Bronchial epithelial cell (primary cell): ENCODE data around the gene C17orf113. TPM values are rescaled to one million over a fixed set of nuclear protein-coding genes. Genes with fewer than 3 reads are reported as not detected.

Experiments
- DNase-seq: peaks from one replicate; pipeline ENCODE4 v3.0.0-alpha.2; 2010; ENCODE audit warnings: low read depth
- FAIRE-seq: peaks from 2 replicates; lab custom pipeline; 2011; peaks lifted over from hg19 to GRCh38; lab: Jason Lieb, UNC
- H3K27me3 ChIP-seq: 2 replicates; pipeline ENCODE4 v1.5.1; 2011; ENCODE audit warnings: low read length; ENCODE audit not compliant: control insufficient read depth, insufficient read depth
- H3K36me3 ChIP-seq: 2 replicates; pipeline ENCODE4 v1.5.1; 2011; ENCODE audit warnings: low read length; ENCODE audit not compliant: control insufficient read depth, insufficient read depth
- H3K4me3 ChIP-seq: 2 replicates; pipeline ENCODE4 v1.5.1; 2011; ENCODE audit warnings: mild to moderate bottlenecking, low read depth, low read length, control low read depth
- CTCF ChIP-seq: IDR thresholded peaks from 2 replicates; pipeline ENCODE4 v1.5.1; 2011; ENCODE audit warnings: mild to moderate bottlenecking, moderate library complexity, low read length, control low read depth, inconsistent platforms; ENCODE audit not compliant: insufficient read depth, severe bottlenecking
- total RNA-seq: library from RNA; depleted of rRNA; stranded (reverse); fragments of >200 nt; gene quantifications from 2 replicates; pipeline ENCODE4 v1.2.1, GENCODE V29; 2014

Gene C17orf113
- total RNA-seq = 0.26 and 0.64 TPM in 2 replicates

DNA sequence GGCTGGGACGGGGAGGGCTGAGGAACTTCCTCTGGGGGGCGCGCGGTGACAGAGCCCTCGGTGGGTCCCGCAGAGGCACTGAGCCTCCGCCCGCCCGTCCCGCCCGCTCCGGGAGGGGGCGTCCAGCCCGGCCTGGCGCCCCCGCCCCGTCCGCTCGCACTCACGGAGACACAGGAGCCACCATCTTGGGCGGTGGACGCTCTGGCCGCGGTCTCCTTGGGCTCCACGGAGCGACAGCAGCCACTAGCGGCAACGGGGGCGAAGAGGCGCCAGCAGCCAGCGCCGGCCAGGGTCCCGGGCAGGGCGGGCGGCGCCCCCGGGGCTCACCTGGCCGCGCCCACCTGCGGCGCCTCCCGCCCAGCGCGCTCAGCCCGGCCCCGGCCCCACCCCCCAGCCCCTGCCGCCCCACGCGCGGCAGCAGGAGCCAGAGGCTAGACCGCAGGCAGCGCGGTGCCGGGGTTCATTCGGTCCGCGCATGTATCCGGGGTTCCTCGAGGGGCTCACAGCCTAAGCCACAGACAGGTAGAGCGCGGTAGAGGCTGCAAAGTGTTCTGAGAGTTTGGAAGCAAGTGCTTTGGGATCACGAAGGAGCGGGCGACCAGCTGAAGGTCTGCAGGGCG lies at the start of gene C17orf113:
Gene C17orf113, minus strand, starts transcription at position 209 of the 620 bp plus-strand sequence. CDS start 7,225 bp downstream, outside the sequence.
- FAIRE-seq (no peak), DNase-seq (no peak)
- peak within 1 kb of the TSS; percentile 56 for H3K4me3 ChIP-seq
- H3K27me3 ChIP-seq = peaks cover 2% of the 10 kb centered on the region
- peak; percentile 41 for TF ChIP-seq CTCF
- no peaks in the 10 kb centered on the region for H3K36me3 ChIP-seq

DNA sequence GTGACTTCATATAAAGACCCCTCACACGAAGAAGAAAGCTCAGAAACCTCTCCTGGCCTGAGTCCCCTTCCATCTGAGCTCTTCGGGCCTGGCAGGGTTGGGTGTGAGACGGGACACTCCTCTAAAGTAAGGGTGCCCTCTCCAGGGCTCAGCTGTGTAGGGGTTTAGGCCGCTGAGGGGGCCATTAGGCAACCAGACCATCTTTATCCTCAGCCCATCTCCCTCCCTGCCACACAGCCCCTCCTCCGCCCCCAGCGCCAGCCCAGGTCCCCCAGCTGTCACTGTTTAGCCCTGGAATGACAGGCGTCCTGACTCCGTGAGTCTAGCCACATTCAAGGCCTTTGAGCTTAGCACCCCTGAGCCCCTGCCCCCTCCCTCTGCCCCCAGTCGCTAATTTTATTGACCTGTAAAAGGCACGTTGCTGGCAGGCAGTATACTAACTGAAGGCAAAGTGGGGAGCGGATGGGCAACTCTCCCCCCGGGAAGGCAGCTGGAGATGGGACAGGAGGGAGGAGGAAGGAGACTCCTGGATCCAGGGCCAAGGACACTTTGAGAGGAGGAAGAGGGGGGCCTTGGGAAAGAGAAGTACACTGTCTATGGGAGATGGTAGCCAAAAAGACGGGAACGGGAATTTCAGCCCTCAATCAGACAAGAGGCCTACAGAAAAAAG lies 48.5 kb upstream of the C17orf113 start:
- DNase-seq (no peak), FAIRE-seq (no peak)
- H3K4me3 ChIP-seq = no peak overlapping the region

DNA sequence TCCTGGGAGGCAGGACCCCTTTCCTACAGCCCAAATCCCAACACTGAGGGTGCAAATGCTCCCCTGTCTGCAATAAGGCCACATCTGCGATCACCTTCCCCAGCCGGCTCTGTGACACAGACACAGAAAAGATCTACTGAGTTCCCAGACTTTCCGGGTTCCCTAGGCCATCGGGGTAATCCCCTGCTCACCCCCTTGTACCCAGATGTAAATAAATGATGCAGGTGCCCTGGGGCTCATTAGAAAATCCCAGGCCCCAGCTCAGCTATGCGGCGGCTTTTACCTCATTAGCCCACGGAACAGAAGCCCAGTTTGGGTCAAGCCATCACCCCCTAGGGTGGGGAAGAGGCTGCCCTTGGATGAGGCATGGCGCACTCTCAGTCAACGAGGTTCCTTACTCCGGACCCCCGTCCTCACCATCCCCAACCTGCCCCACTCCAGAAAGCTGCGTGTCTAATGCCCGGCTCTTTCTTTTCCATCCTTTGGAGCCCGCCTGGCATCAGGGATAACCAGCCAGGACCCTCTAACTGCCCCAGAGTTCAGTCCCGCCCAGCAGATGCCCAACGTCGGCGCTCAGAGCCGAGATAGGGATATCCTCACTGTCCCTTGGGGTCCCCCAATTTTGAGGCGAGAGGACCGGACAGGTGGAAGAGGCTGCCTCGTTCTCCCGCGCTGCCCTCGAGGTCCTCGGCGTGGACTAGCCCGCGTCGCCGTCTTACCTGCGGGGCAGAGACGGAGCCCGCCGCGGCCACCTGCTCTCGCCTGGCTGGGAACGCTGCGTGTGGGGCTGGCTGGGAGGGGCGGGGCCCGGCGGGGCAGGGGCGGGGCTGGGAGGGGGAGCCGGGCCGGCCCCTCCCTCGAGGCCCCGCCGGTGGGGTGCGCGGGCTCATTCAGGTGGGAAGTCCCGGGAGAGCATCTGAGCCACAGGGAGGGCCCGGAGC lies 47.6 kb upstream of the C17orf113 start, which contains the start of gene ZNF385C:
Gene ZNF385C, minus strand, starts transcription at position 783 of the 941 bp plus-strand sequence. CDS start 35,417 bp downstream, outside the sequence.
- no peak for TF ChIP-seq CTCF
- H3K4me3 ChIP-seq = no peak within 1 kb of the TSS
- peaks cover 13% of the 10 kb centered on the region for H3K27me3 ChIP-seq
- no peak for FAIRE-seq
- no peak for DNase-seq
- H3K36me3 ChIP-seq = no peaks in the 10 kb centered on the region

More for the DNA sequence above, 48.5 kb upstream of the C17orf113 start:
- Histone ChIP-seq H3K36me3 (no peaks in the 10 kb centered on the region), H3K27me3 (peaks cover 13% of the 10 kb centered on the region)
- TF ChIP-seq CTCF = no peak

DNA sequence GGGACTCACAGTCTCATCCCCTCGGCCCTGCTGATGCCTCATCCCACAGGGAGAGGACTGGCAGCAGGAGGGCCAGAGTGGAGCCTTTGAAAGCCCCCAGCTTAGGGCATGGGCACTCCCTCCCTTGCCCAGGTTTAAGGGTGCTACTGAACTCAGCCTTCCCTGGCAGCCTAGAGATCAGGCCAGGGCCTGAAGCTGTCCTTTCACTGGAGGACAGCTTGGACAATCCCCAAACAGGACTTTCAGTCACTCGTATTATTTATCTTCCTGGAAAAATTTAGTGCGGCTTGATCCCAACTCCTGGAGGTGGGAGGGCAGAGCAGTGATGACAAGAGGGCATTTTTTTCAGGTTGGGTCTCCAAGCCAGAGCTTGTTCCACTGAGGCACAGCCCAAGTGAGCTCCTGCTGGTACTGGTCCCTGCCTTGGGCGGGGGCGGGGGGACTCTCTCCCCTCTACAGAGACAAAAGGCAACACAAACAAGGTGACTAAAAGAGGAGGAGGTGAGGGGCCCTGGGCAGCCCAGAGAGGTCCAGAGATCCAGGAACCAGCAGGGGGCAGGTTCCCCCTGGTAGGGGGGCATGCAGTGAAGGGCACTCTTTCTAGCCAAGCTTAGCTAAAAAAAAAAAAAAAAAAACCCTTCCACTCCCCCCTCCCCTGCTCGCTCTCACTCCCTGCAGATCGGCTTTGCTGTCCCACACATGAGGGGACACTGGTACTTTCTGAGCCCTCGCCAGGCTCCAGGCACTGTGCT lies 46.1 kb upstream of the C17orf113 start:
- Histone ChIP-seq H3K4me3 (no peak overlapping the region), H3K36me3 (no peaks in the 10 kb centered on the region), H3K27me3 (peaks cover 13% of the 10 kb centered on the region)
- no peak for DNase-seq
- TF ChIP-seq CTCF = no peak
- no peak for FAIRE-seq

DNA sequence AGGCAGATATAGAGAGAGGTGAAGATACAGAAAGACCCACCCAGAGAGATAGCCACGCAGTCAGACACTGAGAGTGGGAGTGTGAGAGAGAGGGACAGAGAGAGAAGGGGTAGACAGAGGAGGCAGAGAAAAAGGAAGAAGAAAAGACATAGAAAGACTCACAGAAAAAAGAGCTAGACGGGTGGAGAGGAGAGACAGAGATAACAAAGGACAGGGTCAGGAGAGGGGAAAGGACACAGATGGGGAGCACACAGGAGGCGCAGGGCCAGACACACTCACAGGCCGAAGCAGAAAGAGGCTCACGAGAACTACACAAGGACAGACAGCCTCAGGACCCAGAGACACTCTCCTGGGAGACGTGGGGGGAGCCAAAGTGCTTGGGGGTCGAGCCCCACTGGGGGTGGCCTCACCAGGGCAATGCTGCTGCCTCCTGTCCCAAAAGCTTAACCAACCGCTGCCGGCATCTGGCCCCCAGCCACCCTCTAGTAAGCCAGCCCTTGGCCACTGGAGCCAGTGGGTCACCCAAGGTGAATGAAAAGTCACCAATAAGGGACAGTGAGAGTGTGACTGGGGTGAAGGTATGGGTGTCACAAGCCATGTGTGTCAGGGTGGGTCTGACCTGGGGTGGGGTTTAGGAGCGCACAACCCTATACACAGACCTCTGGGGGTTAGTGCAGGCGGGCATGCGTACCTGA lies 44.1 kb upstream of the C17orf113 start:
- Histone ChIP-seq H3K4me3 (no peak overlapping the region), H3K36me3 (no peaks in the 10 kb centered on the region), H3K27me3 (peaks cover 17% of the 10 kb centered on the region)
- no peak for TF ChIP-seq CTCF
- no peak for FAIRE-seq
- no peak for DNase-seq
